Activated CD8-positive, alpha-beta memory T cell treated with anti-CD3 and anti-CD28 coated beads, Interleukin-2, amount 50 U/mL, for 1 hour (primary cell): ENCODE data around the gene PSD2.
A peak's percentile ranks its signal among the peaks of the same experiment; 100 is the strongest.

Experiments
- DNase-seq: peaks from one replicate; pipeline ENCODE4 v3.0.0-alpha.2; 2020; ENCODE audit errors: extremely low read depth

The PSD2 gene

GRCh38 chr5:139795074-139796001, at the start of gene PSD2:
TSS of gene PSD2 (plus strand) at chr5:139795808. CDS start at chr5:139809441, 13,633 bp downstream.
- DNase-seq: no peak

- DNase-seq: peak; percentile 63
Observed at GRCh38 chr5:139746691-139747582, 48.7 kb upstream of the PSD2 start.

GRCh38 chr5:139747583-139748504, 47.8 kb upstream of the PSD2 start:
- no peak for DNase-seq

- DNase-seq: no peak
Observed at GRCh38 chr5:139748505-139748826, 47.1 kb upstream of the PSD2 start.

GRCh38 chr5:139749242-139749641, 46.4 kb upstream of the PSD2 start:
- DNase-seq: no peak

- no peak for DNase-seq
Observed at GRCh38 chr5:139751236-139751635, 44.4 kb upstream of the PSD2 start.

GRCh38 chr5:139752506-139753473, 42.8 kb upstream of the PSD2 start:
- DNase-seq: no peak

- no peak for DNase-seq
Observed at GRCh38 chr5:139755892-139756671, 39.5 kb upstream of the PSD2 start.

GRCh38 chr5:139756971-139757370, 38.6 kb upstream of the PSD2 start:
- DNase-seq: no peak

GRCh38 chr5:139757727-139758509, 37.7 kb upstream of the PSD2 start:
- no peak for DNase-seq

GRCh38 chr5:139758510-139759075, 37.0 kb upstream of the PSD2 start:
- no peak for DNase-seq

- DNase-seq: no peak
Observed at GRCh38 chr5:139759219-139759721, 36.3 kb upstream of the PSD2 start.

- DNase-seq: no peak
Observed at GRCh38 chr5:139760066-139761056, 35.2 kb upstream of the PSD2 start.

GRCh38 chr5:139761057-139761450, 34.6 kb upstream of the PSD2 start:
- no peak for DNase-seq

- no peak for DNase-seq
Observed at GRCh38 chr5:139761501-139761900, 34.1 kb upstream of the PSD2 start.

- no peak for DNase-seq
Observed at GRCh38 chr5:139762615-139763170, 32.9 kb upstream of the PSD2 start.
